PC-3 (cell line): Measurements from ENCODE around the gene RBM47. TPM values are rescaled to one million over a fixed set of nuclear protein-coding genes. Genes with fewer than 3 reads are reported as not detected.

Experiments
- ATAC-seq: fragments of 200-7000 bp; cut with Tn5 transposase; 2 replicates; pipeline ENCODE4 v1.9.1; 2020; ENCODE audit warnings: mild to moderate bottlenecking, moderate library complexity
- BruUV-seq: library from RNA; stranded (reverse); fragments of 400-500 nt; replicated peaks from 2 replicates; lab custom pipeline; 2021; lab: Mats Ljungman, UMichigan
- CTCF ChIA-PET: fragments of 300-600 bp; sonication (Branson Sonifier 250); formaldehyde crosslinking; loops from one replicate; lab custom pipeline; 2022; ENCODE audit warnings: antibody characterized with exemption; lab: Charles Lee
- POLR2A ChIA-PET: fragments of 300-600 bp; sonication (Branson Sonifier 250); formaldehyde crosslinking; loops from one replicate; lab custom pipeline; 2022; ENCODE audit warnings: antibody characterized with exemption; ENCODE audit not compliant: unreplicated experiment; lab: Charles Lee
- DNase-seq: peaks from one replicate; pipeline ENCODE4 v3.0.0-alpha.2; 2015
- H2AFZ ChIP-seq: fragments of 300-600 bp; sonication (generic); 2 replicates; pipeline ENCODE4 v1.6.0; 2016; ENCODE audit warnings: antibody characterized with exemption, low read length
- H3F3A ChIP-seq: fragments of 300-600 bp; sonication (generic); one replicate; pipeline ENCODE4 v1.6.0; 2017; ENCODE audit warnings: antibody characterized with exemption, low read length, control low read depth, mild to moderate bottlenecking; ENCODE audit not compliant: unreplicated experiment
- H3K27ac ChIP-seq: fragments of 300-600 bp; sonication (generic); 2 replicates; pipeline ENCODE4 v1.5.1; 2016; ENCODE audit warnings: mild to moderate bottlenecking, low read length
- H3K27me3 ChIP-seq: fragments of 300-600 bp; sonication (generic); 2 replicates; pipeline ENCODE4 v1.6.1; 2016; ENCODE audit warnings: low read length, mixed read lengths
- H3K36me3 ChIP-seq: fragments of 300-600 bp; sonication (generic); 2 replicates; pipeline ENCODE4 v1.6.1; 2016; ENCODE audit warnings: low read depth, mixed run types, low read length, mixed read lengths
- H3K4me1 ChIP-seq: fragments of 300-600 bp; sonication (generic); 2 replicates; pipeline ENCODE4 v1.5.1; 2016; ENCODE audit warnings: low read length; ENCODE audit not compliant: insufficient read depth
- H3K4me2 ChIP-seq: fragments of 300-600 bp; sonication (generic); 2 replicates; pipeline ENCODE4 v1.6.0; 2016; ENCODE audit warnings: low read length
- H3K4me3 ChIP-seq: fragments of 300-600 bp; sonication (generic); 2 replicates; pipeline ENCODE4 v1.5.1; 2016; ENCODE audit warnings: mild to moderate bottlenecking, low read length, mixed read lengths
- H3K79me2 ChIP-seq: fragments of 300-600 bp; sonication (generic); 2 replicates; pipeline ENCODE4 v1.6.1; 2017; ENCODE audit warnings: low read length, mixed read lengths
- H3K9ac ChIP-seq: fragments of 300-600 bp; sonication (generic); 2 replicates; pipeline ENCODE4 v1.6.0; 2016; ENCODE audit warnings: mild to moderate bottlenecking, low read length
- H3K9me2 ChIP-seq: fragments of 300-600 bp; sonication (generic); replicated peaks from 2 replicates; pipeline ENCODE4 v1.6.1; 2016; ENCODE audit warnings: mixed run types, low read length, mixed read lengths
- H3K9me3 ChIP-seq: fragments of 300-600 bp; sonication (generic); 2 replicates; pipeline ENCODE4 v1.6.1; 2016; ENCODE audit warnings: low read length, mixed read lengths
- H4K20me1 ChIP-seq: fragments of 300-600 bp; sonication (generic); 2 replicates; pipeline ENCODE4 v1.6.1; 2016; ENCODE audit warnings: low read length, mixed read lengths
- EZH2 ChIP-seq: fragments of 300-600 bp; sonication (generic); IDR thresholded peaks from one replicate; pipeline ENCODE4 v1.6.1; 2017; ENCODE audit warnings: antibody characterized with exemption, mild to moderate bottlenecking, low read length; ENCODE audit not compliant: unreplicated experiment
- EZH2phosphoT487 ChIP-seq: fragments of 300-600 bp; sonication (generic); IDR thresholded peaks from 2 replicates; pipeline ENCODE4 v1.6.1; 2018; ENCODE audit warnings: mild to moderate bottlenecking, antibody characterized with exemption, low read length, borderline replicate concordance
- intact Hi-C: fragments of 100-400 bp; cut with micrococcal nuclease; formaldehyde crosslinking; loops from 2 replicates; pipeline ENCODE4 v1.9.0; 2023
- total RNA-seq: library from RNA; depleted of rRNA; stranded (reverse); fragments of >200 nt; gene quantifications from 2 replicates; pipeline ENCODE4 v1.2.3, GENCODE V29; 2014
- TF ChIP-seq, protein P1 (sequence below): fragments of 300-600 bp; sonication (generic); conservative IDR thresholded peaks from 2 replicates; pipeline ENCODE4 v1.5.1; 2017; ENCODE audit warnings: antibody characterized with exemption, low read depth, mild to moderate bottlenecking, low read length

Gene RBM47
- total RNA-seq, 1 experiment from 2014 or later: 34.7 TPM

DNA sequence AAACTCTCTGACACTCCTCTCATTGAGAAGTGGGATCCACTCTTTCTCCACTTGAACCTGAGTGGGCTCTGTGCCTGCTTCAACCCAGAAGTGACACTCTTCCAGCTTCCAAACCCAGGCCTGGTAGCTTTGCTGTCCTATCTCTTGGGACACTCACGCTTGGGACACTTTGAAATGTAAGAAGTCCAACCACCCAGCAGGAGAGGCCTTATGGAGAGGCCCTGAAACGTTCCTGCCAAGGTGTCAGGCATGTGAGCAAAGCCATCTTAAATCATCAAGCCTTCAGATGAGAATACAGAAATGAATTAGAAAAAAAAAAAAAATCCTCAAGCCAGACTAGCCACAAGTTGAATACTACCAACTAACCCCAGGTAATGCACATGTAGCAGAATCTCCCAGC, 30.2 kb downstream of the RBM47 start:
- POLR2A ChIA-PET: no interaction called here

GRCh38 chr4:40596522-40596921, 33.1 kb downstream of the RBM47 start:
- no peak overlapping the region for H3K4me3 ChIP-seq
- H3K36me3 ChIP-seq: no peaks in the 10 kb centered on the region
- no peaks in the 10 kb centered on the region for H3K9me2 ChIP-seq
- no peak overlapping the region for H3K27ac ChIP-seq
- CTCF ChIA-PET: no interaction called here
- POLR2A ChIA-PET: no interaction called here
- DNase-seq (no peak), ATAC-seq (no peak)
- no peaks in the 10 kb centered on the region for H3F3A ChIP-seq
- no peaks in the 10 kb centered on the region for H4K20me1 ChIP-seq
- no peak overlapping the region for H3K4me2 ChIP-seq
- BruUV-seq: no TSS peak
- no peaks in the 10 kb centered on the region for H3K9me3 ChIP-seq
- H3K27me3 ChIP-seq: no peaks in the 10 kb centered on the region
- intact Hi-C loops: no loop called here
- H3K4me1 ChIP-seq: no peaks in the 10 kb centered on the region
- H3K79me2 ChIP-seq: no peaks in the 10 kb centered on the region; the same call in 1 of the 2 replicates
- H2AFZ ChIP-seq: no peak overlapping the region
- H3K9ac ChIP-seq: no peak overlapping the region
- TF ChIP-seq EZH2phosphoT487 (no peak), EZH2 (no peak)
- TF ChIP-seq, protein P1, sequence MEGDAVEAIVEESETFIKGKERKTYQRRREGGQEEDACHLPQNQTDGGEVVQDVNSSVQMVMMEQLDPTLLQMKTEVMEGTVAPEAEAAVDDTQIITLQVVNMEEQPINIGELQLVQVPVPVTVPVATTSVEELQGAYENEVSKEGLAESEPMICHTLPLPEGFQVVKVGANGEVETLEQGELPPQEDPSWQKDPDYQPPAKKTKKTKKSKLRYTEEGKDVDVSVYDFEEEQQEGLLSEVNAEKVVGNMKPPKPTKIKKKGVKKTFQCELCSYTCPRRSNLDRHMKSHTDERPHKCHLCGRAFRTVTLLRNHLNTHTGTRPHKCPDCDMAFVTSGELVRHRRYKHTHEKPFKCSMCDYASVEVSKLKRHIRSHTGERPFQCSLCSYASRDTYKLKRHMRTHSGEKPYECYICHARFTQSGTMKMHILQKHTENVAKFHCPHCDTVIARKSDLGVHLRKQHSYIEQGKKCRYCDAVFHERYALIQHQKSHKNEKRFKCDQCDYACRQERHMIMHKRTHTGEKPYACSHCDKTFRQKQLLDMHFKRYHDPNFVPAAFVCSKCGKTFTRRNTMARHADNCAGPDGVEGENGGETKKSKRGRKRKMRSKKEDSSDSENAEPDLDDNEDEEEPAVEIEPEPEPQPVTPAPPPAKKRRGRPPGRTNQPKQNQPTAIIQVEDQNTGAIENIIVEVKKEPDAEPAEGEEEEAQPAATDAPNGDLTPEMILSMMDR: no peak

More for the DNA sequence above, 30.2 kb downstream of the RBM47 start:
- CTCF ChIA-PET: no interaction called here
- Histone ChIP-seq H4K20me1 (no peaks in the 10 kb centered on the region), H3K27me3 (no peaks in the 10 kb centered on the region), H3K9me2 (no peaks in the 10 kb centered on the region), H3F3A (no peaks in the 10 kb centered on the region), H2AFZ (no peak overlapping the region), H3K79me2 (no peaks in the 10 kb centered on the region; the same call in 1 of the 2 replicates), H3K36me3 (no peaks in the 10 kb centered on the region), H3K4me2 (no peak overlapping the region), H3K4me3 (no peak overlapping the region), H3K4me1 (peaks cover 9% of the 10 kb centered on the region; the same call in 1 of the 2 replicates), H3K9me3 (no peaks in the 10 kb centered on the region), H3K9ac (no peak overlapping the region), H3K27ac (no peak overlapping the region)
- TF ChIP-seq, protein P1: no peak
- TF ChIP-seq EZH2phosphoT487 (no peak), EZH2 (no peak)
- intact Hi-C loops: no loop called here
- no TSS peak for BruUV-seq
- ATAC-seq (no peak), DNase-seq (no peak)

GRCh38 chr4:40595981-40596380, 33.7 kb downstream of the RBM47 start:
- intact Hi-C loops: no loop called here
- no peak for ATAC-seq

More at GRCh38 chr4:40595981-40596380, 33.7 kb downstream of the RBM47 start:
- H3K4me2 ChIP-seq: no peak overlapping the region
- no peak overlapping the region for H3K9ac ChIP-seq
- ChIA-PET CTCF (no interaction called here), POLR2A (no interaction called here)
- H3K27me3 ChIP-seq: no peaks in the 10 kb centered on the region
- no peaks in the 10 kb centered on the region; the same call in 1 of the 2 replicates for H3K79me2 ChIP-seq
- no peaks in the 10 kb centered on the region for H3K9me3 ChIP-seq
- no peak overlapping the region for H2AFZ ChIP-seq
- no TSS peak for BruUV-seq
- no peak overlapping the region for H3K4me3 ChIP-seq
- no peaks in the 10 kb centered on the region for H4K20me1 ChIP-seq
- DNase-seq: no peak
- no peaks in the 10 kb centered on the region for H3K9me2 ChIP-seq
- no peaks in the 10 kb centered on the region; the same call in 1 of the 2 replicates for H3K36me3 ChIP-seq
- no peaks in the 10 kb centered on the region for H3K4me1 ChIP-seq
- no peak overlapping the region for H3K27ac ChIP-seq
- H3F3A ChIP-seq: no peaks in the 10 kb centered on the region
- TF ChIP-seq EZH2 (no peak), EZH2phosphoT487 (no peak)
- TF ChIP-seq, protein P1: no peak
